Erythroblast (primary cell): ENCODE data around the gene SERPINA12.
"Not testable (repeated sequence)": the region's sequence is repeated elsewhere in the genome, so short reads cannot be mapped to it uniquely, and the experiment has no call there.

Experiments
- GATA1 ChIP-seq: IDR thresholded peaks from 2 replicates; pipeline ENCODE4 v1.6.1; 2011; ENCODE audit warnings: low read depth, mild to moderate bottlenecking, control low read depth, low read length, moderate library complexity
- POLR2A ChIP-seq: IDR thresholded peaks from 2 replicates; pipeline ENCODE4 v1.6.1; 2011; ENCODE audit warnings: mild to moderate bottlenecking, low read length

- TF ChIP-seq POLR2A, GATA1: not testable (repeated sequence)
Observed at GRCh38 chr14:94510481-94510880, 1.2 kb upstream of the SERPINA12 start.
